AG09319 (cell line): ENCODE results near the gene CTDSP1.

ENCODE experiments used
- DNase-seq: peaks from one replicate; pipeline ENCODE4 v3.0.0-alpha.2; 2010; ENCODE audit warnings: low read depth; ENCODE audit errors: extremely low read depth
- TF ChIP-seq, protein P1 (sequence below): IDR thresholded peaks from 2 replicates; pipeline ENCODE4 v1.5.1; 2011; ENCODE audit warnings: low read depth, mild to moderate bottlenecking, inconsistent platforms, low read length, moderate library complexity

The CTDSP1 gene

DNA sequence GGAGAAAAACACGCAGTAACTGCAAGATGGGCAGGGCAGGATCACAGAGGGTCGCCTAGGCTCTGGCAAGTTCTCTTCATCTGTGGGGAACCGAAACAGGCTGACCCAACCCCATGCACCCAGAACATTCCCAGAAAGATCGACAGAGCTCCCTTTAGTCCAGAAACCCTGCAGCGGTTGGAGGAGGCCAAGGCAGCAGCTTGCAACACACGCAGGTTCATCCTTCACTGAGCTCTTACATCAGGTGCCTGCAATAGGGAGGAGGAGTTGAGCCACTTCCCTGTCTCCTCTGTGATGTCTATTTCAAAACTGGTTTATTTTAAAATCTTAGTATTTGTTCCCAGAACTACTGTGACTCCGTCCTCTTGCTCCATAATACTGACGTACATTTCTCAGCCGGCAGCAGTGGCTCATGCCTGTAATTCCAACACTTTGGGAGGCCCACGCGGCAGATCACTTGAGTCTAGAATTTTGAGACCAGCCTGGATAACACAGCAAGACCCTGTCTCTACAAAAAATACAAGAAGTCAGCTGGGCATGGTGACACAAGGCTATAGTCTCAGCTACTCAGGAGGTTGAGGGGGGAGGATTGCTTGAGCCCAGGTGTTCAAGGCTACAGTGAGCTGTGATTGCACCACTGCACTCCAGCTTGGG is 29.1 kb upstream of the CTDSP1 start:
- no peak for DNase-seq
- TF ChIP-seq, protein P1, sequence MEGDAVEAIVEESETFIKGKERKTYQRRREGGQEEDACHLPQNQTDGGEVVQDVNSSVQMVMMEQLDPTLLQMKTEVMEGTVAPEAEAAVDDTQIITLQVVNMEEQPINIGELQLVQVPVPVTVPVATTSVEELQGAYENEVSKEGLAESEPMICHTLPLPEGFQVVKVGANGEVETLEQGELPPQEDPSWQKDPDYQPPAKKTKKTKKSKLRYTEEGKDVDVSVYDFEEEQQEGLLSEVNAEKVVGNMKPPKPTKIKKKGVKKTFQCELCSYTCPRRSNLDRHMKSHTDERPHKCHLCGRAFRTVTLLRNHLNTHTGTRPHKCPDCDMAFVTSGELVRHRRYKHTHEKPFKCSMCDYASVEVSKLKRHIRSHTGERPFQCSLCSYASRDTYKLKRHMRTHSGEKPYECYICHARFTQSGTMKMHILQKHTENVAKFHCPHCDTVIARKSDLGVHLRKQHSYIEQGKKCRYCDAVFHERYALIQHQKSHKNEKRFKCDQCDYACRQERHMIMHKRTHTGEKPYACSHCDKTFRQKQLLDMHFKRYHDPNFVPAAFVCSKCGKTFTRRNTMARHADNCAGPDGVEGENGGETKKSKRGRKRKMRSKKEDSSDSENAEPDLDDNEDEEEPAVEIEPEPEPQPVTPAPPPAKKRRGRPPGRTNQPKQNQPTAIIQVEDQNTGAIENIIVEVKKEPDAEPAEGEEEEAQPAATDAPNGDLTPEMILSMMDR: no peak

- TF ChIP-seq, protein P1: no peak
- DNase-seq: no peak
Observed at GRCh38 chr2:218371983-218372350, 27.7 kb upstream of the CTDSP1 start.

- DNase-seq: no peak
Observed at GRCh38 chr2:218374795-218375194, 24.9 kb upstream of the CTDSP1 start.

DNA sequence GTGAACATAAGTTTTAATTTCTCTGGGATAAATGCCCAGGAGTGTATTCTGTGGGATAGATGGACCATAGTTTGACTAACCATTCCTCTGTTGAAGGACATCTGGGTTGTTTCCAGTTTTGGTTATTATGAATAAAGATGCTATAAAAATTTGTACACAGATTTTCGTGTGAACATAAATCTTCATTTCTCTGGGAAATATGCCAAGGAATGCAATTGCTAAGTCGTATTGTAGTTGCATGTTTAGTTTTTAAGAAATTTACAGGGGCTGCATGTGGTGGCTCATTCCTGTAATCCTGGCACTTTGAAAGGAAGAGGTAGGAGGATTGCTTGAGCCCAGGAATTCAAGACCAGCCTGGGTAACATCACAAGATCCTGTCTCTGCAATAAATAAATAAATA is 24.5 kb upstream of the CTDSP1 start:
- no peak for DNase-seq
- TF ChIP-seq, protein P1: no peak

More at GRCh38 chr2:218374795-218375194, 24.9 kb upstream of the CTDSP1 start:
- TF ChIP-seq, protein P1: no peak

DNA sequence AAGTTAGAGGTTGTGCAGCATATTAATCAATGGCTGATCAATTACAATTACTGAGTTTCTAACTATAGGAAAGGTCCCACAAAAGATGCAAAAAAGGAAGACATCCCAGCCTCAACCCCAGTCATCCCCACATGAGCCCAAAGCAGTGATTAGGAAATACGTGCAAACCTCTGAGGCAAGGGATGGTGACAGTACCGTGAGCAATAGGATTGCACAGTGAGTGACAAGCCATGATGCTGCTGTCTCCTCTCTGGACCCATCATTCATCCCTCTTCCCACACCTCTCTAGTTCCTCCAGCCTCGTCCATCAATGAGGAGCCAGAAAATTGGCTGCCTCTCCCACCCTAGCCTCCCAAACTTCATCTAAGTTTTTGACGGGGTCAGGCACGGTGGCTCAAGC is 21.6 kb upstream of the CTDSP1 start:
- no peak for DNase-seq
- TF ChIP-seq, protein P1: no peak

- DNase-seq: no peak
- TF ChIP-seq, protein P1: no peak
Observed at GRCh38 chr2:218381916-218382366, 17.7 kb upstream of the CTDSP1 start, which contains the start of gene SLC11A1. Gene SLC11A1 (plus strand): TSS chr2:218382273. CDS start chr2:218382369, 96 bp downstream.

- TF ChIP-seq, protein P1: no peak
- DNase-seq: no peak
Observed at GRCh38 chr2:218382785-218383184, 16.9 kb upstream of the CTDSP1 start.
